K562 (cell line): ENCODE measurements around the gene FAM98C.

ENCODE experiments used
- DMBX1 ChIP-seq: fragments of 250-450 bp; sonication (Bioruptor Pico); IDR thresholded peaks from 2 replicates; pipeline ENCODE4 v1.8.0; 2022; ENCODE audit warnings: inconsistent platforms, mild to moderate bottlenecking, moderate library complexity, borderline replicate concordance
- EZH2 ChIP-seq: IDR thresholded peaks from 2 replicates; pipeline ENCODE4 v1.6.1; 2012; ENCODE audit warnings: low read depth, mild to moderate bottlenecking, inconsistent platforms, low read length, borderline replicate concordance
- FOXK2 ChIP-seq, 2 experiments: fragments of 450-650 bp; IDR thresholded peaks in 1 of 2; conservative IDR thresholded peaks in 1 of 2; 2 replicates each; pipeline ENCODE4 v1.6.1; 2016; ENCODE audit warnings: low read depth in 2 of 2, mild to moderate bottlenecking in 1 of 2
- KDM4B ChIP-seq, 2 experiments: fragments of 450-650 bp in 1 of 2; sonication (generic) in 1 of 2; IDR thresholded peaks; 2 replicates each; pipeline ENCODE4 v1.6.1; 2016 to 2017; ENCODE audit warnings: borderline replicate concordance in 2 of 2, antibody characterized with exemption in 1 of 2, low read depth in 1 of 2, mild to moderate bottlenecking in 1 of 2
- NCOA2 ChIP-seq, 2 experiments: fragments of 450-650 bp; IDR thresholded peaks; 2 replicates each; pipeline ENCODE4 v1.6.1; 2018; ENCODE audit warnings: mild to moderate bottlenecking in 2 of 2, moderate library complexity in 1 of 2; ENCODE audit not compliant: partially characterized antibody in 2 of 2
- RBFOX2 ChIP-seq: fragments of 200-400 bp; formaldehyde crosslinking; IDR thresholded peaks from 2 replicates; pipeline ENCODE4 v1.6.1; 2017; ENCODE audit warnings: low read depth, mild to moderate bottlenecking, low read length, moderate library complexity
- SMC3 ChIP-seq: conservative IDR thresholded peaks from 2 replicates; pipeline ENCODE4 v1.6.1; 2011; ENCODE audit warnings: low read depth, low read length, improper control_type of control experiment; ENCODE audit not compliant: insufficient read depth
- ZNF707 ChIP-seq: fragments of 250-450 bp; sonication (Bioruptor Pico); conservative IDR thresholded peaks from 2 replicates; pipeline ENCODE4 v1.8.0; 2022; ENCODE audit warnings: inconsistent platforms, mild to moderate bottlenecking, moderate library complexity
- ZNF778 ChIP-seq: fragments of 450-650 bp; formaldehyde crosslinking; IDR thresholded peaks from 2 replicates; pipeline ENCODE4 v1.4.0; 2020; ENCODE audit warnings: mild to moderate bottlenecking, moderate library complexity
- ZNF830 ChIP-seq: fragments of 250-450 bp; sonication (Bioruptor Pico); IDR thresholded peaks from 2 replicates; pipeline ENCODE4 v1.5.0; 2021; ENCODE audit warnings: mild to moderate bottlenecking
- TF ChIP-seq, protein P1 (sequence below), 3 experiments: IDR thresholded peaks in 2 of 3; conservative IDR thresholded peaks in 1 of 3; 2 replicates each; pipeline ENCODE4 v1.5.1; 2011 to 2012; ENCODE audit warnings: low read length in 3 of 3, mild to moderate bottlenecking in 3 of 3, control low read depth in 2 of 3, improper control_type of control experiment in 1 of 3, inconsistent platforms in 1 of 3, low read depth in 1 of 3, mixed read lengths in 1 of 3, moderate library complexity in 1 of 3; ENCODE audit not compliant: insufficient read depth in 2 of 3

DNA sequence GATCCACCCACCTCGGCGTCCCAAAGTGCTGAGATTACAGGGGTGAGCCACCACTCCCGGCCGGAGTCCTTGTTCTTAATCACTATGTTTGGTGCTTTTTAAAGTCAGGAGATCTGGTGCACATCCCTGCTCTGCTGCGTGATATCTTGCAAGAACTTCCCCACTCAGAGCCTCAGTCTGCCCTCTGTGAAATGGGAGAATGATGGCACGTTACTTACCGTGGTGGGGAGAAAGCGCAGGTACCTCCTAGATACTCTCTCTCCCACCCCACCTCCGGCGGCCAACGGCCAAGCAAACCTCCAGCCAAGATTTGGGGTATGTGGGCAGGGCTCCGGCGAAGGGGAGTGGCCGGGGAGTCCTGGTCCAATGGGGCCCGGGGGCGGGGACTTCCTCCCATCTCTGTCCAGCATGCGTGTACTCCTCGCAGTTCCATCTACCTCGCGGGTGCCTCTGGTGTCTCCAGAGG lies 30.4 kb downstream of the FAM98C start, which contains the start of gene RYR1:
- TF ChIP-seq SMC3: no peak
- TF ChIP-seq, protein P1, sequence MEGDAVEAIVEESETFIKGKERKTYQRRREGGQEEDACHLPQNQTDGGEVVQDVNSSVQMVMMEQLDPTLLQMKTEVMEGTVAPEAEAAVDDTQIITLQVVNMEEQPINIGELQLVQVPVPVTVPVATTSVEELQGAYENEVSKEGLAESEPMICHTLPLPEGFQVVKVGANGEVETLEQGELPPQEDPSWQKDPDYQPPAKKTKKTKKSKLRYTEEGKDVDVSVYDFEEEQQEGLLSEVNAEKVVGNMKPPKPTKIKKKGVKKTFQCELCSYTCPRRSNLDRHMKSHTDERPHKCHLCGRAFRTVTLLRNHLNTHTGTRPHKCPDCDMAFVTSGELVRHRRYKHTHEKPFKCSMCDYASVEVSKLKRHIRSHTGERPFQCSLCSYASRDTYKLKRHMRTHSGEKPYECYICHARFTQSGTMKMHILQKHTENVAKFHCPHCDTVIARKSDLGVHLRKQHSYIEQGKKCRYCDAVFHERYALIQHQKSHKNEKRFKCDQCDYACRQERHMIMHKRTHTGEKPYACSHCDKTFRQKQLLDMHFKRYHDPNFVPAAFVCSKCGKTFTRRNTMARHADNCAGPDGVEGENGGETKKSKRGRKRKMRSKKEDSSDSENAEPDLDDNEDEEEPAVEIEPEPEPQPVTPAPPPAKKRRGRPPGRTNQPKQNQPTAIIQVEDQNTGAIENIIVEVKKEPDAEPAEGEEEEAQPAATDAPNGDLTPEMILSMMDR (IDR thresholded peaks at IDR 0.05 in 2 of 3, conservative IDR thresholded peaks at IDR 0.05 in 1 of 3; ENCODE audit: insufficient read depth in 2 of 3, low read depth in 1 of 3, low read length in 3 of 3): no peak
- TF ChIP-seq ZNF830 (CRISPR knock-in tag): no peak
- TF ChIP-seq ZNF778 (CRISPR knock-in tag): no peak
- no peak for TF ChIP-seq KDM4B (IDR thresholded peaks at IDR 0.05; ENCODE audit: borderline replicate concordance in 2 of 2, low read depth in 1 of 2)
- TF ChIP-seq EZH2: no peak
- TF ChIP-seq FOXK2 (conservative IDR thresholded peaks at IDR 0.05 in 1 of 2, IDR thresholded peaks at IDR 0.05 in 1 of 2; ENCODE audit: low read depth in 2 of 2): no peak
- TF ChIP-seq RBFOX2: peak; percentile 53
- TF ChIP-seq NCOA2 (IDR thresholded peaks at IDR 0.05; ENCODE audit: partially characterized antibody in 2 of 2): no peak
- TF ChIP-seq ZNF707 (CRISPR knock-in tag): no peak
- no peak for TF ChIP-seq DMBX1 (CRISPR knock-in tag)
